ENCODE results near the gene GLB1L2. TPM values are rescaled to one million over a fixed set of nuclear protein-coding genes. Genes with fewer than 3 reads are reported as not detected.

Gene GLB1L2
- total and polyA plus RNA-seq, 2 of the 4 experiments (the other 2 are of a cell fraction), result under 0.01 to 0.26 TPM

DNA sequence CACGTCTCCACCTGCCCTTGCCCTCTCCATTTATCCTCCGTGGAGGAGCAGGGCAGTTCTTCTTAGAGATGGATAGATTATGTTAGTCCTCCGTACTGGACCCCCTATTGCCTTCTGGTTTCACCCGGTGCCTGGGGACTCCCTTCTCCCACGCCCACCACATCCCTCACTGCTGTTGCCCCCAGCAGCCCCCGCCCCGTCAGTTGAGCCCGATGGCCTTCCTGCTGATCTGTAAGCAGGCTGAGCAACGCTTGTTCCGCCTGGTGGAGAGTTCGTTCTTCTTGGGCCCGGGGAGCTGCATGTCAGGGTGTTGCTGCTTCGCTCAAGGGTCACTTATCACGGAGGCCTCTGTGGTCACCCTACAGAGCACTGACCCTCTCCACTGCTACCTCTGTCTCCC, 46.1 kb downstream of the GLB1L2 start:
- Histone ChIP-seq H3K36me3 (ENCODE audit: control insufficient read depth, insufficient read depth, low read length) (no peaks in the 10 kb centered on the region), H3K27me3 (ENCODE audit: control insufficient read depth, insufficient read depth, low read length) (no peaks in the 10 kb centered on the region), H3K4me3 (ENCODE audit: insufficient read depth, low read depth, low read length) (no peak overlapping the region), H2BK5ac (ENCODE audit: low read depth, low read length, poor library complexity, severe bottlenecking) (no peak overlapping the region), H3K9ac (ENCODE audit: low read depth, low read length) (no peak overlapping the region), H3K9me3 (ENCODE audit: control insufficient read depth, insufficient read depth, low read length) (peaks cover 53% of the 10 kb centered on the region), H3K4ac (ENCODE audit: low read depth, low read length) (no peak overlapping the region), H2AK5ac (ENCODE audit: low read depth, low read length) (no peak overlapping the region), H4K5ac (ENCODE audit: low read depth, low read length) (no peak overlapping the region), H3K18ac (ENCODE audit: low read depth, low read length) (no peak overlapping the region), H4K20me1 (ENCODE audit: insufficient read depth, low read length) (no peaks in the 10 kb centered on the region), H4K91ac (ENCODE audit: insufficient read depth, low read depth, low read length) (no peak overlapping the region), H3K27ac (ENCODE audit: insufficient read depth, low read length) (no peak overlapping the region), H3K79me1 (ENCODE audit: low read depth in 1 of 2, low read length in 2 of 2) (no peaks in the 10 kb centered on the region), H3K9me1 (ENCODE audit: insufficient read depth, low read length) (no peaks in the 10 kb centered on the region), H2AK9ac (replicated peaks; ENCODE audit: low read depth, low read length, poor library complexity) (no peak overlapping the region), H3K4me2 (ENCODE audit: low read depth, low read length) (no peak overlapping the region), H3K4me1 (ENCODE audit: control insufficient read depth, insufficient read depth, low read length) (no peaks in the 10 kb centered on the region), H3K14ac (replicated peaks; ENCODE audit: low read depth, low read length) (no peak overlapping the region), H3K56ac (ENCODE audit: extremely low read depth, insufficient read depth, low read length) (no peak overlapping the region), H2AFZ (replicated peaks; ENCODE audit: low read length, poor library complexity) (no peak overlapping the region), H2BK120ac (ENCODE audit: low read depth, low read length) (no peak overlapping the region), H3K23ac (ENCODE audit: low read depth, low read length) (no peak overlapping the region), H4K8ac (ENCODE audit: low read depth in 2 of 2, low read length in 2 of 2) (no peak overlapping the region), H2BK20ac (ENCODE audit: low read depth, low read length) (no peak overlapping the region), H2BK15ac (ENCODE audit: low read depth, low read length) (no peak overlapping the region)
- no peak for TF ChIP-seq FOS (IDR thresholded peaks at IDR 0.05; ENCODE audit: low read depth, low read length)
- TF ChIP-seq RCOR1 (IDR thresholded peaks at IDR 0.05; ENCODE audit: insufficient replicate concordance, low read length), result no peak
- TF ChIP-seq BHLHE40 (IDR thresholded peaks at IDR 0.05; ENCODE audit: low read depth, low read length), result no peak
- TF ChIP-seq POLR2A (IDR thresholded peaks at IDR 0.05; ENCODE audit: low read depth, low read length), result no peak
- TF ChIP-seq MAZ (IDR thresholded peaks at IDR 0.05; ENCODE audit: borderline replicate concordance, low read depth, low read length), result no peak
- TF ChIP-seq, protein P1, sequence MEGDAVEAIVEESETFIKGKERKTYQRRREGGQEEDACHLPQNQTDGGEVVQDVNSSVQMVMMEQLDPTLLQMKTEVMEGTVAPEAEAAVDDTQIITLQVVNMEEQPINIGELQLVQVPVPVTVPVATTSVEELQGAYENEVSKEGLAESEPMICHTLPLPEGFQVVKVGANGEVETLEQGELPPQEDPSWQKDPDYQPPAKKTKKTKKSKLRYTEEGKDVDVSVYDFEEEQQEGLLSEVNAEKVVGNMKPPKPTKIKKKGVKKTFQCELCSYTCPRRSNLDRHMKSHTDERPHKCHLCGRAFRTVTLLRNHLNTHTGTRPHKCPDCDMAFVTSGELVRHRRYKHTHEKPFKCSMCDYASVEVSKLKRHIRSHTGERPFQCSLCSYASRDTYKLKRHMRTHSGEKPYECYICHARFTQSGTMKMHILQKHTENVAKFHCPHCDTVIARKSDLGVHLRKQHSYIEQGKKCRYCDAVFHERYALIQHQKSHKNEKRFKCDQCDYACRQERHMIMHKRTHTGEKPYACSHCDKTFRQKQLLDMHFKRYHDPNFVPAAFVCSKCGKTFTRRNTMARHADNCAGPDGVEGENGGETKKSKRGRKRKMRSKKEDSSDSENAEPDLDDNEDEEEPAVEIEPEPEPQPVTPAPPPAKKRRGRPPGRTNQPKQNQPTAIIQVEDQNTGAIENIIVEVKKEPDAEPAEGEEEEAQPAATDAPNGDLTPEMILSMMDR (conservative IDR thresholded peaks at IDR 0.05; ENCODE audit: low read depth, low read length), result no peak
- no peak for TF ChIP-seq RFX5 (IDR thresholded peaks at IDR 0.05; ENCODE audit: low read depth, low read length)
- TF ChIP-seq MXI1 (IDR thresholded peaks at IDR 0.05; ENCODE audit: borderline replicate concordance, low read depth, low read length), result no peak
- ChIA-PET CTCF (no interaction called here), POLR2A (ENCODE audit: unreplicated experiment) (no interaction called here)
- DNase-seq, result no peak
- dilution Hi-C loops (cut with HindIII; ENCODE audit: low sequenced_read_pairs, unreplicated experiment) (no loop called here), in situ Hi-C loops (cut with MboI; ENCODE audit: low sequenced_read_pairs) (no loop called here), intact Hi-C loops (cut with micrococcal nuclease) (no loop called here)
- WGBS, 2 experiments (ENCODE audit: extremely low coverage in 2 of 2, insufficient read length in 1 of 2), result no CpG with 5 or more reads among the region's 14 CpGs
- no peak for ATAC-seq (ENCODE audit: low read depth)
- BruUV-seq (replicated peaks), result no TSS peak
